Stimulated activated CD8-positive, alpha-beta memory T cell treated with anti-CD3 and anti-CD28 coated beads, Interleukin-7, amount 100 ng/mL, for 1 hour (primary cell): ENCODE measurements around the gene NUP35.
"Not testable (repeated sequence)": the region's sequence is repeated elsewhere in the genome, so short reads cannot be mapped to it uniquely, and the experiment has no call there.

Experiments
- DNase-seq, 2 donors: peaks; one replicate each; pipeline ENCODE4 v3.0.0-alpha.2; 2020; ENCODE audit warnings: low read depth in 2 of 2

NUP35 gene

GRCh38 chr2:183134016-183134415 lies 9.8 kb downstream of the NUP35 start:
- no peak for DNase-seq

GRCh38 chr2:183148955-183149354 lies 24.7 kb downstream of the NUP35 start:
- no peak for DNase-seq

GRCh38 chr2:183149489-183149888 lies 25.2 kb downstream of the NUP35 start:
- no peak for DNase-seq

GRCh38 chr2:183152280-183152679 lies 28.0 kb downstream of the NUP35 start:
- not testable (repeated sequence) for DNase-seq

- no peak for DNase-seq
These were observed 29.7 kb downstream of the NUP35 start for GRCh38 chr2:183153967-183154366.

GRCh38 chr2:183154772-183155171 lies 30.5 kb downstream of the NUP35 start:
- DNase-seq: not testable (repeated sequence)

- no peak for DNase-seq
These were observed 32.9 kb downstream of the NUP35 start for GRCh38 chr2:183157131-183157530.

GRCh38 chr2:183162362-183162761 lies 38.1 kb downstream of the NUP35 start:
- DNase-seq: no peak

- DNase-seq: no peak
These were observed 39.8 kb downstream of the NUP35 start for GRCh38 chr2:183163821-183164649.

- DNase-seq: no peak
These were observed 40.4 kb downstream of the NUP35 start for GRCh38 chr2:183164650-183165015.

- no peak for DNase-seq
These were observed 42.0 kb downstream of the NUP35 start for GRCh38 chr2:183166210-183166609.

- DNase-seq: not testable (repeated sequence)
These were observed 42.7 kb downstream of the NUP35 start for GRCh38 chr2:183166976-183167375.

- DNase-seq: no peak
These were observed 48.1 kb downstream of the NUP35 start for GRCh38 chr2:183172220-183172887.

- no peak for DNase-seq
These were observed 54.9 kb downstream of the NUP35 start for GRCh38 chr2:183179156-183179555.

- no peak for DNase-seq
These were observed 61.3 kb downstream of the NUP35 start for GRCh38 chr2:183185534-183185933.

- no peak for DNase-seq
These were observed 62.1 kb downstream of the NUP35 start for GRCh38 chr2:183186296-183186695.

- DNase-seq: no peak
These were observed 62.5 kb downstream of the NUP35 start for GRCh38 chr2:183186766-183187165.

GRCh38 chr2:183192343-183192742 lies 68.1 kb downstream of the NUP35 start:
- DNase-seq: no peak

GRCh38 chr2:183193904-183194303 lies 69.7 kb downstream of the NUP35 start:
- no peak for DNase-seq

- no peak for DNase-seq
These were observed 71.2 kb downstream of the NUP35 start for GRCh38 chr2:183195397-183195796.

- no peak for DNase-seq
These were observed 71.8 kb downstream of the NUP35 start for GRCh38 chr2:183195998-183196409.

GRCh38 chr2:183204397-183204796 lies 80.2 kb downstream of the NUP35 start:
- DNase-seq: no peak

GRCh38 chr2:183207110-183207509 lies 82.9 kb downstream of the NUP35 start:
- no peak for DNase-seq
